ENCODE measurements around the gene HLCS.

Gene HLCS

DNA sequence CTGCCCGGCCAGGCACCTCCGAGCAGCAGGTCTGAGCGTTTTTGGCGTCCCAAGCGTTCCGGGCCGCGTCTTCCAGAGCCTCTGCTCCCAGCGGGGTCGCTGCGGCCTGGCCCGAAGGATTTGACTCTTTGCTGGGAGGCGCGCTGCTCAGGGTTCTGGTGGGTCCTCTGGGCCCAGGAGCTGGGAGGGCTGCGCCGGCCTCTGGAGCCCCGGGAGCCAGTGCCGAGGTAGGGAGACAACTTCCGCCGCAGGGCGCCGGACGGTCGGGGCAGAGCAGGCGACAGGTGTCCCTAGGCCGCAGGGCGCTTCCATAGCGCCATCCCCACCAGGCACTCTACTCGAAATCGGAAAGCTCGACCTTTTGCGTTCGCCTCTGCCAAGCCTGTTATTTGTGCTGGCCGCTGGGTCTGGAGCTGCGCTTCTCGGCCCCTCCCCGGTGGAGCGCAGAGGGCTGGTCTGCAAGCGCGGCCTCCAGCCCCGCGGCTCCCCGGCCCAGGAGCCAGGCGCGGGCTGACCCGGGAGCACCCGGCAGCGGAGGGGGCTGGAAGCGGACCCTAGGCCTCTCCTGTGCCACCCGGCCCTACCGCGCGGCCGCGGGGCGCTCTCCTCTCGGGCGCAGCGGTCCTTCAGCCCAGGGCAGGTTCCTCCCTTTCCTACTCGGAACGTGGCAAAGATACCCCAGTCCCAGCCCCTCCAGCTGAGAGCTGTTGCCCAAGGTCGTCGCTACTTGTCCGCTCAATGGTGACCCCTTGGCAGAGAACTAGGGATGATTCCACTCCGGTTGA lies 265.3 kb downstream of the HLCS start (continued):
- TF ChIP-seq, protein P1, sequence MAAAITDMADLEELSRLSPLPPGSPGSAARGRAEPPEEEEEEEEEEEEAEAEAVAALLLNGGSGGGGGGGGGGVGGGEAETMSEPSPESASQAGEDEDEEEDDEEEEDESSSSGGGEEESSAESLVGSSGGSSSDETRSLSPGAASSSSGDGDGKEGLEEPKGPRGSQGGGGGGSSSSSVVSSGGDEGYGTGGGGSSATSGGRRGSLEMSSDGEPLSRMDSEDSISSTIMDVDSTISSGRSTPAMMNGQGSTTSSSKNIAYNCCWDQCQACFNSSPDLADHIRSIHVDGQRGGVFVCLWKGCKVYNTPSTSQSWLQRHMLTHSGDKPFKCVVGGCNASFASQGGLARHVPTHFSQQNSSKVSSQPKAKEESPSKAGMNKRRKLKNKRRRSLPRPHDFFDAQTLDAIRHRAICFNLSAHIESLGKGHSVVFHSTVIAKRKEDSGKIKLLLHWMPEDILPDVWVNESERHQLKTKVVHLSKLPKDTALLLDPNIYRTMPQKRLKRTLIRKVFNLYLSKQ (tag by site-specific recombination; IDR thresholded peaks at IDR 0.05; ENCODE audit: borderline replicate concordance) = no peak
- TF ChIP-seq ZNF843 (tag by site-specific recombination; IDR thresholded peaks at IDR 0.05) (no peak), ZNF175 (tag by site-specific recombination; IDR thresholded peaks at IDR 0.05) (no peak), TCF7L2 (IDR thresholded peaks at IDR 0.05; ENCODE audit: borderline replicate concordance, low read depth, low read length) (no peak), ZNF202 (tag by site-specific recombination; IDR thresholded peaks at IDR 0.05; ENCODE audit: borderline replicate concordance) (no peak), OVOL3 (tag by site-specific recombination; IDR thresholded peaks at IDR 0.05) (no peak), ZNF433 (tag by site-specific recombination; IDR thresholded peaks at IDR 0.05; ENCODE audit: low read depth) (no peak), ZNF354C (tag by site-specific recombination; IDR thresholded peaks at IDR 0.05; ENCODE audit: borderline replicate concordance, low read depth) (no peak), ZNF350 (tag by site-specific recombination; IDR thresholded peaks at IDR 0.05) (no peak), ZNF280C (tag by site-specific recombination; IDR thresholded peaks at IDR 0.05) (no peak), SP2 (tag by site-specific recombination; IDR thresholded peaks at IDR 0.05) (peak; percentile 44), ZNF16 (tag by site-specific recombination; IDR thresholded peaks at IDR 0.05; ENCODE audit: low read depth) (no peak), ZNF426 (tag by site-specific recombination; IDR thresholded peaks at IDR 0.05) (no peak), ZNF23 (tag by site-specific recombination; IDR thresholded peaks at IDR 0.05; ENCODE audit: borderline replicate concordance) (no peak), MEIS1 (CRISPR knock-in tag; IDR thresholded peaks at IDR 0.05; ENCODE audit: borderline replicate concordance) (no peak), ZNF704 (tag by site-specific recombination; IDR thresholded peaks at IDR 0.05) (no peak), ZNF394 (tag by site-specific recombination; IDR thresholded peaks at IDR 0.05; ENCODE audit: borderline replicate concordance) (peak; percentile 40; the same call in 1 of the 2 replicates), ZNF501 (tag by site-specific recombination; IDR thresholded peaks at IDR 0.05) (no peak), ZBTB1 (tag by site-specific recombination; IDR thresholded peaks at IDR 0.05) (no peak), ZNF280D (tag by site-specific recombination; IDR thresholded peaks at IDR 0.05) (no peak), ZNF707 (tag by site-specific recombination; IDR thresholded peaks at IDR 0.05) (no peak), YY2 (tag by site-specific recombination; IDR thresholded peaks at IDR 0.05) (no peak), ZNF629 (tag by site-specific recombination; IDR thresholded peaks at IDR 0.05) (no peak)
- TF ChIP-seq, protein P2, sequence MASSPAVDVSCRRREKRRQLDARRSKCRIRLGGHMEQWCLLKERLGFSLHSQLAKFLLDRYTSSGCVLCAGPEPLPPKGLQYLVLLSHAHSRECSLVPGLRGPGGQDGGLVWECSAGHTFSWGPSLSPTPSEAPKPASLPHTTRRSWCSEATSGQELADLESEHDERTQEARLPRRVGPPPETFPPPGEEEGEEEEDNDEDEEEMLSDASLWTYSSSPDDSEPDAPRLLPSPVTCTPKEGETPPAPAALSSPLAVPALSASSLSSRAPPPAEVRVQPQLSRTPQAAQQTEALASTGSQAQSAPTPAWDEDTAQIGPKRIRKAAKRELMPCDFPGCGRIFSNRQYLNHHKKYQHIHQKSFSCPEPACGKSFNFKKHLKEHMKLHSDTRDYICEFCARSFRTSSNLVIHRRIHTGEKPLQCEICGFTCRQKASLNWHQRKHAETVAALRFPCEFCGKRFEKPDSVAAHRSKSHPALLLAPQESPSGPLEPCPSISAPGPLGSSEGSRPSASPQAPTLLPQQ (tag by site-specific recombination; IDR thresholded peaks at IDR 0.05) = no peak; the same call in 1 of the 2 replicates
- TF ChIP-seq, protein P3, sequence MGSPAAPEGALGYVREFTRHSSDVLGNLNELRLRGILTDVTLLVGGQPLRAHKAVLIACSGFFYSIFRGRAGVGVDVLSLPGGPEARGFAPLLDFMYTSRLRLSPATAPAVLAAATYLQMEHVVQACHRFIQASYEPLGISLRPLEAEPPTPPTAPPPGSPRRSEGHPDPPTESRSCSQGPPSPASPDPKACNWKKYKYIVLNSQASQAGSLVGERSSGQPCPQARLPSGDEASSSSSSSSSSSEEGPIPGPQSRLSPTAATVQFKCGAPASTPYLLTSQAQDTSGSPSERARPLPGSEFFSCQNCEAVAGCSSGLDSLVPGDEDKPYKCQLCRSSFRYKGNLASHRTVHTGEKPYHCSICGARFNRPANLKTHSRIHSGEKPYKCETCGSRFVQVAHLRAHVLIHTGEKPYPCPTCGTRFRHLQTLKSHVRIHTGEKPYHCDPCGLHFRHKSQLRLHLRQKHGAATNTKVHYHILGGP (tag by site-specific recombination; IDR thresholded peaks at IDR 0.05) = no peak
- TF ChIP-seq, protein P4, sequence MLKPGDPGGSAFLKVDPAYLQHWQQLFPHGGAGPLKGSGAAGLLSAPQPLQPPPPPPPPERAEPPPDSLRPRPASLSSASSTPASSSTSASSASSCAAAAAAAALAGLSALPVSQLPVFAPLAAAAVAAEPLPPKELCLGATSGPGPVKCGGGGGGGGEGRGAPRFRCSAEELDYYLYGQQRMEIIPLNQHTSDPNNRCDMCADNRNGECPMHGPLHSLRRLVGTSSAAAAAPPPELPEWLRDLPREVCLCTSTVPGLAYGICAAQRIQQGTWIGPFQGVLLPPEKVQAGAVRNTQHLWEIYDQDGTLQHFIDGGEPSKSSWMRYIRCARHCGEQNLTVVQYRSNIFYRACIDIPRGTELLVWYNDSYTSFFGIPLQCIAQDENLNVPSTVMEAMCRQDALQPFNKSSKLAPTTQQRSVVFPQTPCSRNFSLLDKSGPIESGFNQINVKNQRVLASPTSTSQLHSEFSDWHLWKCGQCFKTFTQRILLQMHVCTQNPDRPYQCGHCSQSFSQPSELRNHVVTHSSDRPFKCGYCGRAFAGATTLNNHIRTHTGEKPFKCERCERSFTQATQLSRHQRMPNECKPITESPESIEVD (tag by site-specific recombination; IDR thresholded peaks at IDR 0.05) = no peak
